ENCODE data around the gene NBL1.

- TF ChIP-seq CTCF (IDR thresholded peaks at IDR 0.05; ENCODE audit: low read depth, low read length), result no peak
- TF ChIP-seq MAX (IDR thresholded peaks at IDR 0.05; ENCODE audit: low read depth, low read length), result no peak
- TF ChIP-seq POLR2A (IDR thresholded peaks at IDR 0.05; ENCODE audit: extremely low read depth, insufficient read length), result no peak
Measured at GRCh38 chr1:19654386-19654785, 10.3 kb downstream of the NBL1 start.

Data from NB4 (cell line).